WTC11 (cell line): ENCODE results near the gene MRPL14. TPM values are rescaled to one million over a fixed set of nuclear protein-coding genes. Genes with fewer than 3 reads are reported as not detected.

ENCODE experiments used
- ATAC-seq: fragments of 200-7000 bp; cut with Tn5 transposase; 2 replicates; pipeline ENCODE4 v1.10.0; 2021; ENCODE audit warnings: mild to moderate bottlenecking, moderate library complexity
- CTCF ChIA-PET: fragments of 300-600 bp; sonication (Branson Sonifier 250); formaldehyde crosslinking; loops from one replicate; lab custom pipeline; 2021; ENCODE audit warnings: antibody characterized with exemption; lab: Charles Lee
- POLR2A ChIA-PET: fragments of 350-600 bp; sonication (Branson Sonifier 250); formaldehyde crosslinking; loops from one replicate; lab custom pipeline; 2021; ENCODE audit warnings: antibody characterized with exemption; lab: Charles Lee
- DNase-seq: peaks from one replicate; pipeline ENCODE4 v3.0.0; 2021; ENCODE audit warnings: low spot score
- H3K27ac Mint-ChIP-seq: 2 replicates; pipeline ENCODE4 v1.8.0; 2021; ENCODE audit warnings: mixed read lengths
- H3K27me3 Mint-ChIP-seq: 2 replicates; pipeline ENCODE4 v1.8.0; 2021; ENCODE audit warnings: low read depth, mild to moderate bottlenecking, moderate library complexity, mixed read lengths
- H3K36me3 Mint-ChIP-seq: 2 replicates; pipeline ENCODE4 v1.8.0; 2021; ENCODE audit warnings: mixed read lengths
- H3K4me1 Mint-ChIP-seq: 2 replicates; pipeline ENCODE4 v1.8.0; 2022; ENCODE audit warnings: mixed read lengths
- H3K4me3 Mint-ChIP-seq: 2 replicates; pipeline ENCODE4 v1.8.0; 2021; ENCODE audit warnings: mild to moderate bottlenecking, moderate library complexity, mixed read lengths
- H3K9me3 Mint-ChIP-seq: 2 replicates; pipeline ENCODE4 v1.8.0; 2021; ENCODE audit warnings: mixed read lengths
- ATF6 ChIP-seq: sonication (generic); formaldehyde crosslinking; IDR thresholded peaks from 2 replicates; pipeline ENCODE4 v1.8.1; 2023; ENCODE audit warnings: mild to moderate bottlenecking, missing genetic modification reagents
- CTCF ChIP-seq: fragments of 200-600 bp; IDR thresholded peaks from 2 replicates; pipeline ENCODE4 v1.8.0; 2022; ENCODE audit warnings: antibody characterized with exemption
- EMX1 ChIP-seq: fragments of 250-450 bp; sonication (Bioruptor Pico); IDR thresholded peaks from 2 replicates; pipeline ENCODE4 v1.8.0; 2021; ENCODE audit warnings: mild to moderate bottlenecking
- ESRRA ChIP-seq: sonication (generic); formaldehyde crosslinking; IDR thresholded peaks from 2 replicates; pipeline ENCODE4 v1.8.1; 2022; ENCODE audit warnings: mild to moderate bottlenecking, missing genetic modification reagents, borderline replicate concordance
- GABPB1 ChIP-seq: sonication (generic); formaldehyde crosslinking; IDR thresholded peaks from 2 replicates; pipeline ENCODE4 v1.8.1; 2023; ENCODE audit warnings: mild to moderate bottlenecking, missing genetic modification reagents
- ZBTB43 ChIP-seq: sonication (generic); formaldehyde crosslinking; IDR thresholded peaks from 2 replicates; pipeline ENCODE4 v1.8.1; 2023; ENCODE audit warnings: mild to moderate bottlenecking, missing genetic modification reagents
- total RNA-seq: library from RNA; stranded (reverse); gene quantifications from 3 replicates; pipeline ENCODE4 v1.2.3, GENCODE V29; 2021

Gene MRPL14
- total RNA-seq, 1 experiment from 2014 or later, result 74.2 TPM

- TF ChIP-seq CTCF (no peak), ZBTB43 (CRISPR knock-in tag) (no peak), ATF6 (CRISPR knock-in tag) (no peak), ESRRA (no peak), EMX1 (CRISPR knock-in tag) (no peak)
These were observed 62.9 kb downstream of the MRPL14 start (continued) for GRCh38 chr6:44064089-44064947.

GRCh38 chr6:44063561-44064059 lies 63.6 kb downstream of the MRPL14 start:
- Mint-ChIP-seq H3K4me3 (no peak overlapping the region), H3K36me3 (peaks cover 11% of the 10 kb centered on the region; the same call in 1 of the 2 replicates), H3K27ac (no peak overlapping the region), H3K27me3 (no peaks in the 10 kb centered on the region; the same call in 1 of the 2 replicates), H3K4me1 (peaks cover 9% of the 10 kb centered on the region), H3K9me3 (peaks cover 11% of the 10 kb centered on the region)
- ChIA-PET CTCF (interaction anchor here (0.5 to 5.3 kb wide), 57 partner anchors 11 to 454 kb away, joined by 3 to 96 read pairs (median 6); partner anchors contain the start of genes RSPH9 and VEGFA), POLR2A (interaction anchor here (0.5 to 1.7 kb wide), 3 partner anchors 10 to 293 kb away, joined by 3 to 7 read pairs (median 5); partner anchors contain the start of gene VEGFA)
- TF ChIP-seq GABPB1 (CRISPR knock-in tag), result no peak
- ATAC-seq, result no peak
- DNase-seq, result no peak

Other genes with a start within 250 kb of the MRPL14 start
- gene TMEM63B, start 102 bp upstream of the MRPL14 start, total RNA-seq, result 72.8 to 75.2 TPM (median 74.0 TPM) in 3 replicates
- gene CAPN11, start 31.4 kb upstream of the MRPL14 start, total RNA-seq, result 2.3 to 3.3 TPM (median 3.2 TPM) in 3 replicates
- gene MYMX, start 89.5 kb upstream of the MRPL14 start, total RNA-seq, result 3.9 to 7.5 TPM (median 6.4 TPM) in 3 replicates
- gene SLC29A1, start 96.1 kb upstream of the MRPL14 start, total RNA-seq, result 131 to 139 TPM (median 132 TPM) in 3 replicates
- gene HSP90AB1, start 119.6 kb upstream of the MRPL14 start, total RNA-seq, result 2,159 to 2,172 TPM (median 2,171 TPM) in 3 replicates
- 28.9 to 36.7 TPM (median 30.8 TPM) in 3 replicates for gene SLC35B2, start 130.1 kb upstream of the MRPL14 start, total RNA-seq
- 8.3 to 10.4 TPM (median 10.3 TPM) in 3 replicates for gene NFKBIE, start 138.1 kb upstream of the MRPL14 start, total RNA-seq
- gene TMEM151B, start 143.0 kb upstream of the MRPL14 start, total RNA-seq, result 5.5 to 5.6 TPM (median 5.5 TPM) in 3 replicates
- 26.8 to 29.7 TPM (median 28.9 TPM) in 3 replicates for gene AARS2, start 185.9 kb upstream of the MRPL14 start, total RNA-seq
- gene SPATS1, start 215.2 kb upstream of the MRPL14 start, total RNA-seq, result not detected in 3 replicates